GM19238 (cell line): ENCODE data around the gene VPS72.
A peak's percentile ranks its signal among the peaks of the same experiment; 100 is the strongest.

ENCODE experiments used
- DNase-seq: peaks from one replicate; pipeline ENCODE4 v3.0.0; 2011; ENCODE audit warnings: low spot score; ENCODE audit not compliant: insufficient read length

VPS72 gene

GRCh38 chr1:151145304-151146071, 44.5 kb downstream of the VPS72 start:
- no peak for DNase-seq

GRCh38 chr1:151144474-151145303, 45.3 kb downstream of the VPS72 start:
- DNase-seq: no peak

GRCh38 chr1:151143986-151144385, 46.0 kb downstream of the VPS72 start:
- DNase-seq: no peak

GRCh38 chr1:151143057-151143435, 47.0 kb downstream of the VPS72 start:
- no peak for DNase-seq

- no peak for DNase-seq
Observed at GRCh38 chr1:151142411-151143056, 47.5 kb downstream of the VPS72 start.

- no peak for DNase-seq
Observed at GRCh38 chr1:151137789-151138188, 52.2 kb downstream of the VPS72 start.

GRCh38 chr1:151135433-151136385, 54.3 kb downstream of the VPS72 start:
- DNase-seq: no peak

- DNase-seq: no peak
Observed at GRCh38 chr1:151134991-151135390, 55.0 kb downstream of the VPS72 start.

- DNase-seq: no peak
Observed at GRCh38 chr1:151134396-151134795, 55.6 kb downstream of the VPS72 start.

- no peak for DNase-seq
Observed at GRCh38 chr1:151133018-151133806, 56.8 kb downstream of the VPS72 start.

- no peak for DNase-seq
Observed at GRCh38 chr1:151132335-151133017, 57.5 kb downstream of the VPS72 start.

GRCh38 chr1:151131701-151132334, 58.2 kb downstream of the VPS72 start:
- DNase-seq: no peak

GRCh38 chr1:151130987-151131586, 58.9 kb downstream of the VPS72 start:
- DNase-seq: peak; percentile 95

GRCh38 chr1:151128800-151129199, 61.2 kb downstream of the VPS72 start:
- DNase-seq: no peak
